GM12891 (cell line): ENCODE data around the gene ITPKC.

Source experiments
- PAX5 ChIP-seq: IDR thresholded peaks from 2 replicates; pipeline ENCODE4 v1.6.1; 2011; ENCODE audit warnings: low read length, moderate library complexity, mild to moderate bottlenecking; ENCODE audit not compliant: insufficient read depth, severe bottlenecking
- POLR2A ChIP-seq: IDR thresholded peaks from 2 replicates; pipeline ENCODE4 v1.6.1; 2011; ENCODE audit warnings: low read depth, low read length, control low read depth
- POLR2AphosphoS5 ChIP-seq: IDR thresholded peaks from 2 replicates; pipeline ENCODE4 v1.6.1; 2011; ENCODE audit warnings: low read depth, low read length, control low read depth

- TF ChIP-seq POLR2A: no peak
- TF ChIP-seq POLR2AphosphoS5: no peak
- TF ChIP-seq PAX5: no peak
Measured at GRCh38 chr19:40693150-40693788, 23.6 kb upstream of the ITPKC start.
